Liver (tissue), 9 donors: Measurements from ENCODE around the gene IL17A. TPM values are rescaled to one million over a fixed set of nuclear protein-coding genes. Genes with fewer than 3 reads are reported as not detected.

ENCODE experiments used
- DNase-seq: peaks from one replicate; pipeline ENCODE4 v3.0.0-alpha.2; 2017; ENCODE audit warnings: low spot score
- H3K27ac ChIP-seq, 2 donors: one replicate each; pipeline ENCODE4 v1.7.0; 2013; ENCODE audit warnings: inconsistent platforms in 2 of 2, low read length in 2 of 2, control low read depth in 1 of 2, low read depth in 1 of 2, mild to moderate bottlenecking in 1 of 2
- H3K27me3 ChIP-seq, 4 donors: one replicate each; pipeline versions ENCODE4 v1.6.1 to v1.7.0; 2013; ENCODE audit warnings: low read length in 3 of 4, inconsistent platforms in 1 of 4, mild to moderate bottlenecking in 1 of 4, moderate library complexity in 1 of 4; ENCODE audit not compliant: control insufficient read depth in 4 of 4, insufficient read depth in 4 of 4
- H3K36me3 ChIP-seq, 4 donors: one replicate each; pipeline versions ENCODE4 v1.6.1 to v1.7.0; 2013; ENCODE audit warnings: low read length in 3 of 4, mild to moderate bottlenecking in 3 of 4, low read depth in 1 of 4, moderate library complexity in 1 of 4; ENCODE audit not compliant: control insufficient read depth in 4 of 4, insufficient read depth in 3 of 4
- H3K4me1 ChIP-seq, 4 donors: one replicate each; pipeline versions ENCODE4 v1.6.1 to v1.7.0; 2013; ENCODE audit warnings: low read length in 3 of 4, mild to moderate bottlenecking in 3 of 4, moderate library complexity in 1 of 4; ENCODE audit not compliant: control insufficient read depth in 4 of 4, insufficient read depth in 4 of 4
- H3K4me3 ChIP-seq, 3 donors: one replicate each; pipeline versions ENCODE4 v1.6.1 to v1.7.0; 2013; ENCODE audit warnings: low read length in 3 of 3, control low read depth in 1 of 3, low read depth in 1 of 3, mild to moderate bottlenecking in 1 of 3
- H3K9ac ChIP-seq, 2 donors: one replicate each; pipeline ENCODE4 v1.7.0; 2013; ENCODE audit warnings: low read length in 2 of 2, mild to moderate bottlenecking in 2 of 2, moderate library complexity in 2 of 2, control low read depth in 1 of 2, low read depth in 1 of 2
- H3K9me3 ChIP-seq, 4 donors: one replicate each; pipeline versions ENCODE4 v1.6.1 to v1.7.0; 2013; ENCODE audit warnings: low read length in 3 of 4; ENCODE audit not compliant: control insufficient read depth in 4 of 4
- EGR1 ChIP-seq, 2 donors: IDR thresholded peaks; 2 replicates each; pipeline ENCODE4 v1.6.1; 2016 to 2018; ENCODE audit warnings: antibody characterized with exemption in 2 of 2, low read depth in 2 of 2
- FOXA1 ChIP-seq: IDR thresholded peaks from 2 replicates; pipeline ENCODE4 v1.6.1; 2016; ENCODE audit warnings: antibody characterized with exemption
- FOXA2 ChIP-seq: IDR thresholded peaks from 2 replicates; pipeline ENCODE4 v1.6.1; 2016; ENCODE audit warnings: antibody characterized with exemption
- GABPA ChIP-seq, 2 donors: IDR thresholded peaks in 1 of 2; conservative IDR thresholded peaks in 1 of 2; 2 replicates each; pipeline ENCODE4 v1.6.1; 2016; ENCODE audit warnings: antibody characterized with exemption in 2 of 2, mild to moderate bottlenecking in 1 of 2, moderate library complexity in 1 of 2
- HNF4A ChIP-seq, 2 donors: conservative IDR thresholded peaks; 2 replicates each; pipeline ENCODE4 v1.6.1; 2016; ENCODE audit warnings: antibody characterized with exemption in 2 of 2, mild to moderate bottlenecking in 2 of 2
- HNF4G ChIP-seq: IDR thresholded peaks from 2 replicates; pipeline ENCODE4 v1.6.1; 2016; ENCODE audit warnings: antibody characterized with exemption
- JUND ChIP-seq, 2 donors: IDR thresholded peaks; 2 replicates each; pipeline ENCODE4 v1.6.1; 2016; ENCODE audit warnings: antibody characterized with exemption in 2 of 2
- NR2F2 ChIP-seq: IDR thresholded peaks from 2 replicates; pipeline ENCODE4 v1.6.1; 2016; ENCODE audit warnings: antibody characterized with exemption
- RAD21 ChIP-seq, 2 donors: IDR thresholded peaks; 2 replicates each; pipeline ENCODE4 v1.6.1; 2016; ENCODE audit warnings: antibody characterized with exemption in 2 of 2, mild to moderate bottlenecking in 2 of 2
- RXRA ChIP-seq, 2 donors: IDR thresholded peaks; 2 replicates each; pipeline ENCODE4 v1.6.1; 2017 to 2018; ENCODE audit warnings: antibody characterized with exemption in 2 of 2, mild to moderate bottlenecking in 1 of 2
- SP1 ChIP-seq: IDR thresholded peaks from 2 replicates; pipeline ENCODE4 v1.6.1; 2018; ENCODE audit warnings: antibody characterized with exemption, mild to moderate bottlenecking
- TAF1 ChIP-seq: conservative IDR thresholded peaks from 2 replicates; pipeline ENCODE4 v1.6.1; 2016; ENCODE audit warnings: antibody characterized with exemption, mild to moderate bottlenecking
- YY1 ChIP-seq: IDR thresholded peaks from 2 replicates; pipeline ENCODE4 v1.6.1; 2016; ENCODE audit warnings: antibody characterized with exemption, mild to moderate bottlenecking
- WGBS: extraction: QIAGEN DNeasy Blood & Tissue Kit; methylation state at CpG from one replicate; pipeline ENCODE4 v1.1.7; 2013; 5-methylcytosine and 5-hydroxymethylcytosine counted together
- polyA plus RNA-seq, 2 donors: library from polyadenylated mRNA; stranded (reverse) in 1 of 2; unstranded in 1 of 2; fragments of 200-250 nt in 1 of 2; fragments of >200 nt in 1 of 2; fragmentation: Nextera tagmentation in 1 of 2; extraction: Ambion mirVana in 1 of 2; gene quantifications; one replicate each; pipeline versions ENCODE4 v1.2.1 to v1.2.3, GENCODE V29; 2013 to 2015
- total RNA-seq, 2 donors: library from RNA; depleted of rRNA; stranded (reverse); fragments of >200 nt; gene quantifications; one replicate each; pipeline ENCODE4 v1.2.3, GENCODE V29; 2014
- TF ChIP-seq, protein P1 (sequence below): IDR thresholded peaks from 2 replicates; pipeline ENCODE4 v1.6.1; 2016; ENCODE audit warnings: antibody characterized with exemption
- TF ChIP-seq, protein P2 (sequence below): IDR thresholded peaks from 2 replicates; pipeline ENCODE4 v1.6.1; 2016; ENCODE audit warnings: antibody characterized with exemption, mild to moderate bottlenecking
- TF ChIP-seq, protein P3 (sequence below): IDR thresholded peaks from 2 replicates; pipeline ENCODE4 v1.6.1; 2016; ENCODE audit warnings: antibody characterized with exemption
- TF ChIP-seq, protein P4 (sequence below): IDR thresholded peaks from 2 replicates; pipeline ENCODE4 v1.6.1; 2016; ENCODE audit warnings: antibody characterized with exemption
- TF ChIP-seq, protein P5 (sequence below): fragments of 150-350 bp; IDR thresholded peaks from 2 replicates; pipeline ENCODE4 v1.5.1; 2017; ENCODE audit warnings: improper control_type of control experiment, low read depth, low read length; ENCODE audit not compliant: missing input control
- donor health status: healthy.
- donor health status: healthy.
- donor health status: healthy.
- donor health status: healthy.
- donor health status: healthy.

IL17A gene
- total and polyA plus RNA-seq, 4 donors = not detected

DNA sequence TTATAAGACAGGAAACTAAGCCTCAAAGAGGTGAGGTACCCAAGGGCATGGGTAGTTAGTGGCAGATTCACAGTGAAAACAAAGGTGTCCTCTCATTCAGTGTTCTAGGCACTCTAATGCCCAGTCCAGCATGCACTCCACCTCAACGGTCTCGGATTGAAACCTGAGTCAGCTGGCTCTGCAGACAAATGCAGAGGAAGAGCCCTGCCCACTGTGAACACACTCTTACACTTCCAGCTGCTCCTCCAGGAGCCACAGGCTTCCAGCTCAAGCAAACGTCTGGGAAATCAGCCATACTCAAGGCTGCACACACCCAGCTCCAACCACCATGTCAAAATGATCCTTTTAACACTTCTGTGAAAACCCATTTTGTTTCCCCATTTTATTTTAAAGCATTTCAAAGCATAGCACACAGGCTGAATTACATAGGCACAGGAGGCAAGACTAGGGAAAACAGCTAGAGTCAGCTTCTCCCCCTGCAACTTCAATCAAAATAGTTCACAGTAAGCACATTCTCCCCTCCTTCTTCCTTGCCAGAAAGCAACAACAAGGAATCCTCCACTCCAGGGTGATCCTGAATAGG is 3.0 kb upstream of the IL17A start:
- DNase-seq = no peak
- Histone ChIP-seq H3K36me3 (no peaks in the 10 kb centered on the region), H3K9ac (no peak overlapping the region), H3K27me3 (peaks cover 0 to 2% (median 0%) of the 10 kb centered on the region in 4 donors), H3K4me3 (no peak overlapping the region), H3K9me3 (no peaks in the 10 kb centered on the region), H3K4me1 (no peaks in the 10 kb centered on the region), H3K27ac (no peak overlapping the region)
- 49% methylated on average over 3 of the region's 3 CpGs for WGBS
- TF ChIP-seq RXRA (IDR thresholded peaks at IDR 0.05) (no peak), HNF4A (conservative IDR thresholded peaks at IDR 0.05) (no peak), JUND (IDR thresholded peaks at IDR 0.05) (no peak), SP1 (no peak), EGR1 (IDR thresholded peaks at IDR 0.05; ENCODE audit: low read depth in 2 of 2) (no peak), TAF1 (no peak), GABPA (IDR thresholded peaks at IDR 0.05 in 1 of 2, conservative IDR thresholded peaks at IDR 0.05 in 1 of 2) (no peak), YY1 (no peak), HNF4G (no peak)
- TF ChIP-seq, protein P1, sequence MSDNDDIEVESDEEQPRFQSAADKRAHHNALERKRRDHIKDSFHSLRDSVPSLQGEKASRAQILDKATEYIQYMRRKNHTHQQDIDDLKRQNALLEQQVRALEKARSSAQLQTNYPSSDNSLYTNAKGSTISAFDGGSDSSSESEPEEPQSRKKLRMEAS = no peak
- TF ChIP-seq, protein P2, sequence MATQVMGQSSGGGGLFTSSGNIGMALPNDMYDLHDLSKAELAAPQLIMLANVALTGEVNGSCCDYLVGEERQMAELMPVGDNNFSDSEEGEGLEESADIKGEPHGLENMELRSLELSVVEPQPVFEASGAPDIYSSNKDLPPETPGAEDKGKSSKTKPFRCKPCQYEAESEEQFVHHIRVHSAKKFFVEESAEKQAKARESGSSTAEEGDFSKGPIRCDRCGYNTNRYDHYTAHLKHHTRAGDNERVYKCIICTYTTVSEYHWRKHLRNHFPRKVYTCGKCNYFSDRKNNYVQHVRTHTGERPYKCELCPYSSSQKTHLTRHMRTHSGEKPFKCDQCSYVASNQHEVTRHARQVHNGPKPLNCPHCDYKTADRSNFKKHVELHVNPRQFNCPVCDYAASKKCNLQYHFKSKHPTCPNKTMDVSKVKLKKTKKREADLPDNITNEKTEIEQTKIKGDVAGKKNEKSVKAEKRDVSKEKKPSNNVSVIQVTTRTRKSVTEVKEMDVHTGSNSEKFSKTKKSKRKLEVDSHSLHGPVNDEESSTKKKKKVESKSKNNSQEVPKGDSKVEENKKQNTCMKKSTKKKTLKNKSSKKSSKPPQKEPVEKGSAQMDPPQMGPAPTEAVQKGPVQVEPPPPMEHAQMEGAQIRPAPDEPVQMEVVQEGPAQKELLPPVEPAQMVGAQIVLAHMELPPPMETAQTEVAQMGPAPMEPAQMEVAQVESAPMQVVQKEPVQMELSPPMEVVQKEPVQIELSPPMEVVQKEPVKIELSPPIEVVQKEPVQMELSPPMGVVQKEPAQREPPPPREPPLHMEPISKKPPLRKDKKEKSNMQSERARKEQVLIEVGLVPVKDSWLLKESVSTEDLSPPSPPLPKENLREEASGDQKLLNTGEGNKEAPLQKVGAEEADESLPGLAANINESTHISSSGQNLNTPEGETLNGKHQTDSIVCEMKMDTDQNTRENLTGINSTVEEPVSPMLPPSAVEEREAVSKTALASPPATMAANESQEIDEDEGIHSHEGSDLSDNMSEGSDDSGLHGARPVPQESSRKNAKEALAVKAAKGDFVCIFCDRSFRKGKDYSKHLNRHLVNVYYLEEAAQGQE = no peak
- TF ChIP-seq, protein P3, sequence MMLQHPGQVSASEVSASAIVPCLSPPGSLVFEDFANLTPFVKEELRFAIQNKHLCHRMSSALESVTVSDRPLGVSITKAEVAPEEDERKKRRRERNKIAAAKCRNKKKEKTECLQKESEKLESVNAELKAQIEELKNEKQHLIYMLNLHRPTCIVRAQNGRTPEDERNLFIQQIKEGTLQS = no peak
- TF ChIP-seq, protein P4, sequence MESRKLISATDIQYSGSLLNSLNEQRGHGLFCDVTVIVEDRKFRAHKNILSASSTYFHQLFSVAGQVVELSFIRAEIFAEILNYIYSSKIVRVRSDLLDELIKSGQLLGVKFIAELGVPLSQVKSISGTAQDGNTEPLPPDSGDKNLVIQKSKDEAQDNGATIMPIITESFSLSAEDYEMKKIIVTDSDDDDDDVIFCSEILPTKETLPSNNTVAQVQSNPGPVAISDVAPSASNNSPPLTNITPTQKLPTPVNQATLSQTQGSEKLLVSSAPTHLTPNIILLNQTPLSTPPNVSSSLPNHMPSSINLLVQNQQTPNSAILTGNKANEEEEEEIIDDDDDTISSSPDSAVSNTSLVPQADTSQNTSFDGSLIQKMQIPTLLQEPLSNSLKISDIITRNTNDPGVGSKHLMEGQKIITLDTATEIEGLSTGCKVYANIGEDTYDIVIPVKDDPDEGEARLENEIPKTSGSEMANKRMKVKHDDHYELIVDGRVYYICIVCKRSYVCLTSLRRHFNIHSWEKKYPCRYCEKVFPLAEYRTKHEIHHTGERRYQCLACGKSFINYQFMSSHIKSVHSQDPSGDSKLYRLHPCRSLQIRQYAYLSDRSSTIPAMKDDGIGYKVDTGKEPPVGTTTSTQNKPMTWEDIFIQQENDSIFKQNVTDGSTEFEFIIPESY = no peak

DNA sequence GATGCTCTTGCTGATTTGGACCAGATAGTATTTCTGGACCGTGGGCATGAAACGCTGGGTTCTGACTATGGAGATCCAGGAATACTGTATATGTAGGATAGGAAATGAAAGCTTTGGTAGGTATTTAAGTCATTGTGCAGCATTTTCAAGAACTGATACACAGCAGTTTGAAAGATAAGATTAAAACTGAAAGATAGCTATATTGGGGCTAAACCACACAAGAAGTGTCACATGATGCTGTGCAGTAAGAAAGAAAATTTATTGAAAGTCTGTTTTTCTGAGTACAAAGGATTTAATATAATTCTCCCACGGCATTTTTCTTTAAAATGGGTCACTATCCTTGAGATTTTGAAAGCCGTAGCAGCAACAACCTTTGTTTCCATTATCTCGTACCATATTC is 305 bp downstream of the IL17A start:
- Histone ChIP-seq H3K36me3 (no peaks in the 10 kb centered on the region), H3K9me3 (no peaks in the 10 kb centered on the region), H3K27me3 (peaks cover 0 to 2% (median 0%) of the 10 kb centered on the region in 4 donors), H3K27ac (no peak overlapping the region), H3K4me1 (no peaks in the 10 kb centered on the region), H3K4me3 (no peak overlapping the region), H3K9ac (no peak overlapping the region)
- WGBS = 92% methylated on average over 5 of the region's 5 CpGs
- DNase-seq = no peak
- TF ChIP-seq TAF1 (no peak), HNF4G (no peak), RAD21 (IDR thresholded peaks at IDR 0.05) (no peak), FOXA2 (no peak), YY1 (no peak), NR2F2 (no peak), EGR1 (IDR thresholded peaks at IDR 0.05; ENCODE audit: low read depth in 2 of 2) (no peak), GABPA (IDR thresholded peaks at IDR 0.05 in 1 of 2, conservative IDR thresholded peaks at IDR 0.05 in 1 of 2) (no peak), FOXA1 (no peak), RXRA (IDR thresholded peaks at IDR 0.05) (no peak), JUND (IDR thresholded peaks at IDR 0.05) (no peak)
- TF ChIP-seq, protein P4 = no peak
- TF ChIP-seq, protein P1 = no peak
- TF ChIP-seq, protein P3 = no peak
- TF ChIP-seq, protein P5, sequence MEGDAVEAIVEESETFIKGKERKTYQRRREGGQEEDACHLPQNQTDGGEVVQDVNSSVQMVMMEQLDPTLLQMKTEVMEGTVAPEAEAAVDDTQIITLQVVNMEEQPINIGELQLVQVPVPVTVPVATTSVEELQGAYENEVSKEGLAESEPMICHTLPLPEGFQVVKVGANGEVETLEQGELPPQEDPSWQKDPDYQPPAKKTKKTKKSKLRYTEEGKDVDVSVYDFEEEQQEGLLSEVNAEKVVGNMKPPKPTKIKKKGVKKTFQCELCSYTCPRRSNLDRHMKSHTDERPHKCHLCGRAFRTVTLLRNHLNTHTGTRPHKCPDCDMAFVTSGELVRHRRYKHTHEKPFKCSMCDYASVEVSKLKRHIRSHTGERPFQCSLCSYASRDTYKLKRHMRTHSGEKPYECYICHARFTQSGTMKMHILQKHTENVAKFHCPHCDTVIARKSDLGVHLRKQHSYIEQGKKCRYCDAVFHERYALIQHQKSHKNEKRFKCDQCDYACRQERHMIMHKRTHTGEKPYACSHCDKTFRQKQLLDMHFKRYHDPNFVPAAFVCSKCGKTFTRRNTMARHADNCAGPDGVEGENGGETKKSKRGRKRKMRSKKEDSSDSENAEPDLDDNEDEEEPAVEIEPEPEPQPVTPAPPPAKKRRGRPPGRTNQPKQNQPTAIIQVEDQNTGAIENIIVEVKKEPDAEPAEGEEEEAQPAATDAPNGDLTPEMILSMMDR = no peak
